Right ventricle myocardium inferior (tissue), 1 donor: ENCODE results near the gene CCDC127. TPM values are rescaled to one million over a fixed set of nuclear protein-coding genes. Genes with fewer than 3 reads are reported as not detected.
"Not testable (repeated sequence)": the region's sequence is repeated elsewhere in the genome, so short reads cannot be mapped to it uniquely, and the experiment has no call there.

Experiments used
- ATAC-seq: fragments of 200-7000 bp; cut with Tn5 transposase; one replicate; pipeline ENCODE4 v1.9.1; 2020; ENCODE audit warnings: mild to moderate bottlenecking, moderate library complexity
- DNase-seq: peaks from one replicate; pipeline ENCODE4 v3.0.0; 2021; ENCODE audit errors: missing footprints
- intact Hi-C: fragments of 100-400 bp; cut with DNase I; formaldehyde crosslinking; loops from one replicate; pipeline ENCODE4 v1.11.0; 2022
- total RNA-seq: library from RNA; stranded (reverse); fragmentation: NEBNext Ultra II Directional; extraction: Animal tissue kit (Norgen Biotek cat#: 25700); gene quantifications from one replicate; pipeline ENCODE4 v1.2.1, GENCODE V29; 2021
- donor health status: DM: no; HTN: yes; CAD: no; lungs with severe emphysema.

CCDC127 gene
- total RNA-seq, 1 donor from 2014 or later = 9.4 TPM

GRCh38 chr5:169071-169727, 48.8 kb downstream of the CCDC127 start:
- intact Hi-C loops = no loop called here
- ATAC-seq (peak; percentile 40), DNase-seq (peak; percentile 83)

- ATAC-seq = no peak
- no peak for DNase-seq
- intact Hi-C loops = no loop called here
Observed at GRCh38 chr5:167982-168660, 49.8 kb downstream of the CCDC127 start.

- intact Hi-C loops = no loop called here
- DNase-seq (no peak), ATAC-seq (no peak)
Observed at GRCh38 chr5:167511-167910, 50.4 kb downstream of the CCDC127 start.

GRCh38 chr5:166441-167372, 51.2 kb downstream of the CCDC127 start:
- no peak for ATAC-seq
- DNase-seq = no peak
- intact Hi-C loops = no loop called here

GRCh38 chr5:164783-165182, 53.2 kb downstream of the CCDC127 start:
- ATAC-seq, DNase-seq, intact Hi-C loops: not testable (repeated sequence)

GRCh38 chr5:164244-164643, 53.7 kb downstream of the CCDC127 start:
- DNase-seq (no peak), ATAC-seq (no peak)
- intact Hi-C loops = no loop called here

- intact Hi-C loops = no loop called here
- DNase-seq (no peak), ATAC-seq (no peak)
Observed at GRCh38 chr5:163841-164240, 54.1 kb downstream of the CCDC127 start.

GRCh38 chr5:163338-163620, 54.7 kb downstream of the CCDC127 start:
- intact Hi-C loops = no loop called here
- DNase-seq (no peak), ATAC-seq (no peak)

- ATAC-seq = no peak
- intact Hi-C loops = no loop called here
- no peak for DNase-seq
Observed at GRCh38 chr5:162565-163337, 55.2 kb downstream of the CCDC127 start.

- ATAC-seq = no peak
- DNase-seq = no peak
- intact Hi-C loops = no loop called here
Observed at GRCh38 chr5:162190-162564, 55.8 kb downstream of the CCDC127 start.

- intact Hi-C loops = no loop called here
- DNase-seq (no peak), ATAC-seq (no peak)
Observed at GRCh38 chr5:161803-162110, 56.2 kb downstream of the CCDC127 start.

GRCh38 chr5:160921-161802, 56.8 kb downstream of the CCDC127 start:
- intact Hi-C loops = no loop called here
- ATAC-seq (no peak), DNase-seq (no peak)

- intact Hi-C loops = no loop called here
- DNase-seq = no peak
- ATAC-seq = no peak
Observed at GRCh38 chr5:160173-160510, 57.8 kb downstream of the CCDC127 start.

- DNase-seq = no peak
- intact Hi-C loops = no loop called here
- ATAC-seq = no peak
Observed at GRCh38 chr5:159448-160172, 58.3 kb downstream of the CCDC127 start.

- intact Hi-C loops = no loop called here
- DNase-seq (no peak), ATAC-seq (no peak)
Observed at GRCh38 chr5:158807-159447, 59.0 kb downstream of the CCDC127 start.

GRCh38 chr5:157801-158200, 60.2 kb downstream of the CCDC127 start:
- ATAC-seq (no peak), DNase-seq (no peak)

GRCh38 chr5:157126-157715, 60.7 kb downstream of the CCDC127 start:
- intact Hi-C loops = no loop called here
- ATAC-seq (no peak), DNase-seq (peak; percentile 3)

More at GRCh38 chr5:157801-158200, 60.2 kb downstream of the CCDC127 start:
- intact Hi-C loops = no loop called here
